ENCODE measurements around the gene ATP6AP1.
A peak's percentile ranks its signal among the peaks of the same experiment; 100 is the strongest.

The ATP6AP1 gene

DNA sequence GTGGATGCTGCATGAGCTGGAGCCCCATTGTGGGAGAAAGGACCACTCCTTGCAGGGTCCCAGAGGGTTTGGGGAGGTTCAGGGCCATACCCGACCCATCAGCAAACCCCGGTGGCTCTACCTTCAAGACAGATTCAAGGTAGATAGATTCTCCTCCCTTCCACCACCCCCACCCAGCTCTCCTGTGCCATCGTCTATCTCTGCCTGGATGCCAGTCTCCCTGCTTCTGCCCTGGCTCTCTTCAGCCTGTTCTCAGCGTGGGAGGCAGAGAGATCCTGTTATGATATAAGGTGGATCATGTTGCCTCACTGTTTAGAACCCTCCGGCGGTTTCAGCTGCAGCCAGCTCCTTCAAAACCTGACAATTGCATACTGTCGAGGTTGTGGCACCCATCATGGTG, 45.2 kb downstream of the ATP6AP1 start:
- DNase-seq, result no peak

DNA sequence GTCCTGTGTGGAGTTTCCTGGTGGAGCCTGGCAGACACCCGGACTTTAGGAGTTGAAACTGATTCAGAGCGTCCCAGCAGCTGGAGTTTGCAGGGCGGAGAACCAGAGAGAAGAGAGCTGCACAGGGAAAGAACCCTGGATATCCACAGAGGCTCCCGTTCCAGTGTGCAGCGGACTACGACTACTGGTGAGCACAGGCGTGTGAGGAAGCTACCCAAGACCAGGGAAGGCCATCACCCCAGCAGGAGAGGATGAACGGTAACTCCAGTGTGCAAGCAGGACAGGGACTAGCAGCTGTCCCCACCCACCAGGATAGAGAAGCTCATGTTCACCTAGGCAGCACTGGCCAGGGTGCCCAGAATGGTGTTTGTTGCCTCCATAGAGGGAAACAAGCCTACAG, 48.3 kb downstream of the ATP6AP1 start:
- no peak for DNase-seq

DNA sequence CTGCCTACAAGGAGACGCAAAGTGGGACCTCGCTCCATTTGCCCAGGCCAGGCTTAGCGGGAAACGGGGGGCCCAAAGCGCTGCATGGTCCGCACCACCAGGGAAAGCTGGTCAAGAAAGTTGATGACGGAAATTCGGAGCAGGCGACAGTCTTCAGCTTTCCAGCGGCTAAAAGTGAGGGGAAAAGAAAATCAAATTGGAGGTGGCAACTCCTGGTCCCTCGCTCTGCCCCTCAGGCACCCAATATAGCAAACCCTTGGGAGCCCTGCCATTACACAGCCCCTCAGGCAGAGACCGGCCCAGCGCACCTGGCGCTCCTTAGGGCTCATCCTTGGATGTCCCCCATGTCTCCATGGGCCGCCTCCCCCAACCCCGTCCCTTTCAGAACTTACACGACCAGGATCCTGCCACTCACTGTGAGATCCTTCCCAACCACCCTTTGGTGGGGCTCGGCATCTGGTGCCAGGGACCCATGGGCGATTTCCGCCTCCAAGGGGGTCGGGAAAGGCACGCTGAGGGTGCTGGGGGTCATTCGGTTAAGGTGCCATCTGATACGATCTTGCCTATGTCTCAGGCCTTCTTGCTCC, 49.5 kb downstream of the ATP6AP1 start:
- DNase-seq, result no peak

DNA sequence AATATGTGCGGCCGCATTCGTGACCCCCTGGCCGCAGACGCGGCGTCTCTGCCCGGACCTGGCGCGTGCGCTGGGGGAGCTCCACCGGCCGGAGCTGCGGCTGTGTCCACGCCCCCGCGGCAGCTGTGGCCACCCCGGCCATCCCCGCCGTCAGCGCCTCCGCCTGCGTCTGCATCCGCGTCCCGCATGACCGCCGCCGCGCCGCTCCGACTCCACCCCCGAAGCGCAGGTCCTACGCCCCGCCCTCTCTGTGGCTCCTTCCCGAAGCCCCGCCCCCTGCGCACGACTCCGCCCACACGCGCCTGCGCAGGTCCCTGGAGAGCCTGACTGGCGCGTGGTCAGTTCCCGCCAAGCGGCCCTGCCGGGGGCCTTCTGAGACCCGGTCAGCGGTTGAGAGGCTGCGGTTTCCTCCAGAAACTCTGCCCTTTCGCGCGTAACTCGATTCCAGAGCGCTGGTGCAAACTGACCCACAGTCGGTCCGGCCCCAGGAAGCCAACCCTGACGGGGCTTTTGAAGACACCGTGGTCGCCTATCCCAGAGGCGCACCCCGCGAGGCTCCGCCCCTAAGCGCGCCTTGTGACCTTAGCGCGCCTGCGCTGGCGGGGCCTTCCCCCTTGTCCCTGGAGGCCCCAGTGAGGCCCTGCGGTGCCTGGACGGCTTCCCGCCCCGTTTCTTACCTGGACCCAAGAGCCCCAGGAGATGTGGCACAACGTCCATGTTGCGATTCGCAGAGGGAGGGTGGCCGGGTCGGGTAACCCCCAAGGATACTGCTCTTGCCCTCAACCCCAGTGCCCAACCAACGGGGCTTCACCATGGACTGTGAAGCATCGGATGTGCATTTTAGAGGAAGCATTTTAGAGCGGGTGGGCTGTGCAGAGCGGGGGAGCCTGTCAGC, 50.5 kb downstream of the ATP6AP1 start, which contains the start of gene LAGE3:
Gene LAGE3, minus strand, starts transcription at position 554 of the 895 bp plus-strand sequence. Its CDS starts 366 bp downstream, at position 188.
- DNase-seq, result peak; percentile 90

DNA sequence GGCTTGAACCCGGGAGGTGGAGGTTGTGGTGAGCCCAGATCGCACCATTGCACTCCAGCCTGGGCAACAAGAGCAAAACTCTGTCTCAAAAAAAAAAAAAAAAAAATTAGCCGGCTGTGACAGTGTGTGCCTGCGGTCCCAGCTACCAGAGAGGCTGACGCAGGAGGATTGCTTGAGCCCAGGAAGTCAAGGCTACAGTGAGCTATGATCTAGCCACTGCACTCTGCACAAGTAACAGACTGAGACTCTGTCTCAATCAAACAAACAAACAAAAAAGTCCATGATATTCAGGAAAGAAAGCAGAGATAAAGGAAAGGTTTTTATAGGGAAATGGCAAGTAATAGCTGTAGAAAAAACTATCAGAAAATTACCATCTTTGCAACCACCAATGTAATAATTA, 52.7 kb downstream of the ATP6AP1 start:
- no peak for DNase-seq

DNA sequence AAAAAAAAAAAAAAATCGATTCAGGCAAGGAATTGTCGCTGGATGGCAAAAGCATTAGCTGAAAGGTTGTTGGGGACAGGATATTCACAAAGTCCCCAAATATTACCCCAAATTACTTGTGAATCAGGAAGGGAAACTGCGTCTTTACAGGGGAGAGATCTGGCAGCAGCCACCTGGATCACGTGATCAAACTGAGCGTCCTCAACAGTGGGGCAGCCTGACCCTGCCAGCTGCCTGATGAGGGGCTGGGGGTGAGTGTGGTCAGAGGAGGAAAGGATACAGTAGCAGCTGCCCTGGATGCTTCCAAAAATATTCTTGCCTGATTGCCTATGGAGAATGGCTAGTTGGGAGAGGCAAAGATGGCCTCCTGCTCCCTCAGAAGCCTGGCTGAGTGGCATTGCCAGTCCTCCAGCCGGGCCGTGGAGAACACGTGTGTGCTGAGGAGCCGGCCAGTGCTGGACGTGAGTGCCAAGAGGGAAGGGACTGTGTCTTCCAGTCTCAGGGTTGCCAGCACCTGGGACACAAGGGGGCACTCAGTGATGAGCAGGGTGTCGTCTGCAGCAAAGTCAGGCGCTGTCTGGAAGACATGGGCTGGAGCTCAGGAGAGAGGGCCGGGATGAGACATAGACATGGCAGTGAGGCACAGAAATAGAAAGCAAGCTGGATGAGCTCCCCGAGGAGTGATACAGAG, 53.6 kb downstream of the ATP6AP1 start:
- no peak for DNase-seq

DNA sequence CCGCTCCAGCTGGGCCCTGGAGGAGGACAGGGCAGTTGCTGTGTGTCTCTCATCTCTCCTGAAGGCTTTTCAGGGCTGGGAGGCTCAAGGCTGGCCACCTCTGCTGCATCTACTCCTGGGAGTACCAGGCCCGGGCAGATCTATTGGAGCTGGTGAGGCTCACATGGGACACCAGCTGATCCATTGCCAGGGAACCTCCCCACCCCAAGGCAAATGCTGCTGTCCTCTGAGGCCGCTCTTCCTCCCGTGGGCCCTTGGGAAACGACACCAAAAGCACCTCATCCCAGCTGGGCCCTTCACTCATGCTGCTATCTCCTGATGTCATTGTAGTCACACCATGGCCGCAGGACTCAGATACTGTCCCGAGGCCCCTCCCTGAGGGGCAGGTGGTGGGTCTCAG, 54.3 kb downstream of the ATP6AP1 start:
- no peak for DNase-seq

DNA sequence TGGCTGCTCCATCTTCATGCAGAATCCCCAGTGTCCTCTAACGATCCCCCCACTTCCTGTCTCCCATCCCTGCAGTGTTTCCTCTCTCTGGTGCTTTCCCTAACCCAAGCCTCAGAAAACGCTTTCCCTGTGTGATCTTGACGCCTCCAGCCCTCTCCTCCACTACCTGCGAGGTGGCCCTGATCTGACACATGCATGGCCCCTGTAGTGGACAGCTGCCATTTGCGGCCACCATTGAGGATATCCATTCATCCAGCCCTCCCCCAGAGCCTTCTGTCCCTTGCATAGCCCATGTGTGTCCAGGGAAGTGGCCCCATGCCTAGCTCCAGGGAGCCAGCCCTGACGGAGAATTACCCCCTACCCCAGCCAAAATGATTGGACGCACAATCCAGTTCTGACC, 54.8 kb downstream of the ATP6AP1 start:
- DNase-seq, result no peak

DNA sequence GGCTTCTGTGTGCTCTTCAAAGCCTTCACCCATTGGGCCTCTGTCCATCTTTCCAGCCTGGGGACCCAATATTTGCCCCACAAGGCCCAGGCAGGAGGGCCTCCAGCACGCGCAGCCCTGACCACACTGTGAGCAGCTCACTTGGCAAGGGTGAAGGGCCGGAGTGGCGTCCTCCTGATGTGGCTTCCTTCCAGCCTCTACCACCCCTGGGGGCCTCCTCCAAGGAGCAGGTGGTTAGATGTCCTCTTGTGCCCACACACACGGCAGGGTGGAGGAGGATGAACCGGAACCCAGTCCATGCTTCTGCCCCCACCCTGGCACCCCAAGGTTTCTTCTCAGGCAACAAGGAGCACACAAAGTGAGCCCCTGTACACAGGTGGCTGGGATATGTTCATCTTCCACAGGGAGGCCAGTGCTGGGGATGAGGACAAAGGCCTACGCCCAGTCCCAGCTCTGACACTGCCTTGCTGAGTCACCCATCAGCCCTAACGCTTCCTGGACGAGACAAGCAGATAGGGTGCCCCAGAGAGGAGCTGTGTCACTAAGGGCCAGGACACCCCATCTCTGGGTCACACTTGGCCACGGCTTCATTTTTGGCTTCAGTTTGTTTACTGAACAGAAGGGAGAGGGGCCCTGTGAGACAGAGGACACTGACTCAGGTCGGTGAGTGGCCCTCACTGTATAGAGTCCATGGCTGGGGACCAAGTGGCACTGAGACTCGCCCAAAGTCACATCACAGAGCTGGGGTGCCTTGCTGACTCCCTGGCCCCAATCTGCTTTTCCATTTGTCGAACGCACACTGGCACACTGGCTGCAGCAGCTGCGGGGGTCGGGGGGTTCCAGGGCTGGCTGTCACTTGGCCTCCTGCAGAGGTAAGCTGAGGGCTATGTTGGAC, 56.0 kb downstream of the ATP6AP1 start:
- no peak for DNase-seq

DNA sequence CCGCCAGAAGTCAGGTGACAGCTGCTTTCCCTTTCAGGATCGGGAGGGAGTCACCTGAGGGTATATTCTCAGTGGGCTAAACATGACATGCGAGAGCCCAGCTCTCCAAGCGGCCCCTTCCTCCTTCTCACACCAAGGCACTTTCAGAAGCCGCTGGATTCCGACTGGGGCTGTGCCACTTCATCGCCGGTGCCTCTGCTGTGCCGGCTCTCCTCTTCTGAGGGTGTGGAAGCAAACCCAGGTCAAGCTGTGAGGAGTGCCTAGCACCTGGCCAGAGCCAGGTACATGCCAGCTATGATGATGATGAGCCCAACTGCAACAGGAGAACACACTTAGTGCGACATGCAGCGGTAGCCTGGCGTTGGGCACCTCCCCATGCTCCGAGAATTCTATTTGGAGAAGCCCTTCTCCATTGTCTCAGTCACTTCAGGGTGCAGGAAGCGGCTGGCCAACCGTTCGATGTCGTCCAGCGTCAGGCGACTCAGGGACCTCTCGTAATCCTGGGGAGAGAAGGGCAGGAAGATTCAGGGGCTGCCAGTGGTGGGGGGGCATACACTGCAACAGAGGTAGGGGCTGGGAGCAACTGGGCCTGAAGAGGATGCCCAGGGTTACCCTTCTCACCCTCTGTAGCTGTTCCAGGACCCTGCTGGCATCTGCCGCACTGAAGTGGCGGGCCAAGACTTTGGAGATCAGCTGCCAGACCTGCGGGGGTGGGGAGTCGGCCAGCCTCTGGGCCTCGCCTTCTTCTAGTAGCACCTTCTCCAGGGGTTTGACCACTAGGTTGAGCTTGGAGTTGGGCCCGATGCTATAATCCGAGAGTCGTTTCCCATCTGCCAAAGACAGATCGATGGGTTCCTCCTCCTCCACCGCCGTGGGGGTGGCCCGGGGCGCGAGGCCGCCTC, 56.9 kb downstream of the ATP6AP1 start:
- peak; percentile 10 for DNase-seq

DNA sequence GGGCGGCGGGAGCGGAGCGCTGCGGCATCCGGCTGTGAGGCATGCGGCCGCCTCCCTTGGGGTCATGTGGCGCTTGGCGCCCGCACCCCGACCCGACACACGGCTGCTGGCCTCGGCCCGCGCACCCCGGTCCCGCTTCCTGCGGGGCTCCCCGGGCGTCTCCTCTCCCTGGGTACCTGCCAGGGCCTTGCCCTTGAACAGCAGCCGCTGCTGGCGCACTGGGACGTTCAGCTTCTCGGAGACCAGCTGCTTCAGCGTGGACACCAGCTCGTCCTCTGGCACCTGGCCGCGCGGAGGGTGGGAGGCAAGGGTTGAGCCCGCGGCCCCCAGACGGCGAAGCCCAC, 57.5 kb downstream of the ATP6AP1 start:
- DNase-seq, result no peak
